A673 (cell line): ENCODE data around the gene B3GNT7.

Experiments
- EZH2 ChIP-seq: fragments of 200-600 bp; sonication (generic); IDR thresholded peaks from 2 replicates; pipeline ENCODE4 v1.6.1; 2017; ENCODE audit warnings: borderline replicate concordance, low read depth, mild to moderate bottlenecking, mixed read lengths, antibody characterized with exemption, low read length; ENCODE audit not compliant: poor library complexity, severe bottlenecking
- TF ChIP-seq, protein P1 (sequence below): fragments of 300-800, 200-600 bp; sonication (generic); conservative IDR thresholded peaks from 2 replicates; pipeline ENCODE4 v1.5.1; 2017; ENCODE audit warnings: low read depth, mild to moderate bottlenecking, antibody characterized with exemption, low read length, moderate library complexity, mixed read lengths

DNA sequence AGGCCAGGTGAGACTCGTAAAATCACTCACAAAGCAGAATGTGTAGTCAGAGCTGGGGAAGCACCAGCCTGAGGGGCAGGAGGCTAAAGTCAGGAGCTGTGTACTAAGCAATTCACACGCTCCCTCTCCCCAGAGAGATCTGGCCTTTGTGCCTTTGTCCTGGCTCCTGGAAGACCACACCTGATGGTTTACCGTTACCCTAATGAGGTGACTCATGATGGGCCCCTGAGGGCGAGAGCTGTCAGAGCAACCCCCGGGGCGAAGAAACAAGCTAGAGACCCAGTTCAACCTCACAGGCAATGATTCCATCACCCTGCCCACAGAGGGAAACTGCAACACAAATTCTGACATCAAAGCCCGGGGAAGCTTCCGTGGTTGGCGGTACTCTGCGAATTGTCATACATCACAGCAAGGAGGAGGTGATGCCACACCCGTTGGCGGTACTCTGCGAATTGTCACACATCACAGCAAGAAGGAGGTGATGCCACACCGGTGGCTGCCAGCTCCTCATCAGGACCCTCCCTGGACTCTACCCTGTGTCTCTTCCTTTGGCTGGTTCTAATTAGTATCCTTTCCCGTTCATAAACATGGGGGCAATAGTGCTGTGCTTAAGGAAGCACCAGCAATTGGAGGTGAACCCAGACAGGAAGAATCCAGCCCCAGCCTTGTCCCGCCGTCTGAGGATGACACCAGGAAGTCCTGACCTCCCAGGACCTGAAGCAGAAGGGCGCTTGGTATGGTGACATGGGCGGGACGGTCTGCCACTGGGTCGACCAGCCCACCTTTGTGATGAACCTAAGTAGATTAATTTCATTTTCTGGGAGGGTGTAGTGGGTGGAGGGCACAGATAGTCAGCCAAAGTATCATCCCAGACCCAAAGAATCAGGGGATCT lies 30.5 kb downstream of the B3GNT7 start:
- TF ChIP-seq, protein P1, sequence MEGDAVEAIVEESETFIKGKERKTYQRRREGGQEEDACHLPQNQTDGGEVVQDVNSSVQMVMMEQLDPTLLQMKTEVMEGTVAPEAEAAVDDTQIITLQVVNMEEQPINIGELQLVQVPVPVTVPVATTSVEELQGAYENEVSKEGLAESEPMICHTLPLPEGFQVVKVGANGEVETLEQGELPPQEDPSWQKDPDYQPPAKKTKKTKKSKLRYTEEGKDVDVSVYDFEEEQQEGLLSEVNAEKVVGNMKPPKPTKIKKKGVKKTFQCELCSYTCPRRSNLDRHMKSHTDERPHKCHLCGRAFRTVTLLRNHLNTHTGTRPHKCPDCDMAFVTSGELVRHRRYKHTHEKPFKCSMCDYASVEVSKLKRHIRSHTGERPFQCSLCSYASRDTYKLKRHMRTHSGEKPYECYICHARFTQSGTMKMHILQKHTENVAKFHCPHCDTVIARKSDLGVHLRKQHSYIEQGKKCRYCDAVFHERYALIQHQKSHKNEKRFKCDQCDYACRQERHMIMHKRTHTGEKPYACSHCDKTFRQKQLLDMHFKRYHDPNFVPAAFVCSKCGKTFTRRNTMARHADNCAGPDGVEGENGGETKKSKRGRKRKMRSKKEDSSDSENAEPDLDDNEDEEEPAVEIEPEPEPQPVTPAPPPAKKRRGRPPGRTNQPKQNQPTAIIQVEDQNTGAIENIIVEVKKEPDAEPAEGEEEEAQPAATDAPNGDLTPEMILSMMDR, result no peak
- TF ChIP-seq EZH2, result no peak
